Measurements from ENCODE around the gene SIGMAR1. TPM values are rescaled to one million over a fixed set of nuclear protein-coding genes. Genes with fewer than 3 reads are reported as not detected.

The SIGMAR1 gene
- total RNA-seq (10 to 100 TPM; 26.0 to 64.1 TPM), polyA plus RNA-seq (10 to 100 TPM; 62.5 to 72.0 TPM)
- long read RNA-seq, donor 1, transcript SIGMAR1-201 (4 exons, 1,656 nt) = major isoform, 28 of 30 reads
- long read RNA-seq, donor 1, partial matches to known transcripts = 0 of 30 reads
- long read RNA-seq, donor 1, other reads (novel, unspliced or antisense) = 0 of 30 reads
- long read RNA-seq, donor 2, partial matches to known transcripts = 0 of 5 reads
- long read RNA-seq, donor 2, other reads (novel, unspliced or antisense) = 0 of 5 reads
- long read RNA-seq, donor 3, transcript SIGMAR1-201 (4 exons, 1,656 nt) = major isoform, 11 of 12 reads
- long read RNA-seq, donor 3, partial matches to known transcripts = 0 of 12 reads
- long read RNA-seq, donor 3, other reads (novel, unspliced or antisense) = 0 of 12 reads
- long read RNA-seq, donor 4, transcript SIGMAR1-201 (4 exons, 1,656 nt) = major isoform, 5 of 8 reads
- long read RNA-seq, donor 4, partial matches to known transcripts = 0 of 8 reads
- long read RNA-seq, donor 4, other reads (novel, unspliced or antisense) = 0 of 8 reads
- long read RNA-seq, donor 5, transcript SIGMAR1-201 (4 exons, 1,656 nt) = major isoform, 26 of 27 reads
- long read RNA-seq, donor 5, partial matches to known transcripts = 0 of 27 reads
- long read RNA-seq, donor 5, other reads (novel, unspliced or antisense) = 0 of 27 reads

DNA sequence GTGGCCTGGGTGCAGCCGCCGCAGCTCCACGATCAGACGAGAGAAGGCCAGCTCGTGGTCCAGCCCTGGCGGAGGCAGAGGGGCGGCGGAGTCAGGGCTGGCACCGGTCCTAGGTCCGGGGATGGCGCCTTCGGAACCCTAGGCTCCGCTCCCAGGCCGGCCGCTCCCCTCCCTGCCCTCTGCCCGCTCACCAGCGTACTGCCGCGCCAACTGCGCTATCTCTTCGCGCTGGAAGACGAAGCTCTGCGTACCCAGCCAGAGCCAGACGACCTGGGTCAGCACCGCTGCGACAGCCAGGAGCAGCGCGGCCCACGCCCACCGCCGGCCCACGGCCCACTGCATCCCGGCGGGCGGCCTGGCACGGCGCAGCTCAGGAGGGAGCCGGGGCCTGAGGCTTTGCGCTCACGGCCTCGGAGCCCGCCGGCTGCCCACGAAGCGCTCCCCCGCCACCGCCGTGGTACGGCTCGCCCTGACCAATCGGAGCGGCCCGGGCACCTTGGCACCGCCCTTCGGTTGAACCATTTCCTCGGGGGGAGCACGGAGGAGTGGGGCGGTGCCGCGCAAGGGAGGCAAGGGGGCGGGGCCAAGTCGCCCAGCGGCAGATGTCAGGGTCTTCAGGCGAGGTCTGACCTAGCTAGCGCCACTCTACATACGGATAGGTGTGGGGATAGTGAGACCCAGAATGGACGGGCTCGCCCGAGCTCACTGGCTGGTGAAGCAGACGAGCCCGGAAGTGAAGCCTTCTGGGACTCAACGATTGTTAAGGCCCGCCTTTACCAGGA lies at the start of gene SIGMAR1:
Gene SIGMAR1, minus strand, starts transcription at position 432 of the 782 bp plus-strand sequence. Its CDS starts 90 bp downstream, at position 342.
- H3K9ac ChIP-seq (ENCODE audit: insufficient read depth in 1 of 2, low read length in 2 of 2) = peak within 1 kb of the TSS; percentile 28 to 90
- H3K27ac ChIP-seq (ENCODE audit: low read depth in 1 of 2, low read length in 1 of 2) = peak within 1 kb of the TSS; percentile 78 to 91
- WGBS, 2 donors = 0 to 1% methylated on average over 55 to 74 of the region's 74 CpGs
- TF ChIP-seq, protein P1, sequence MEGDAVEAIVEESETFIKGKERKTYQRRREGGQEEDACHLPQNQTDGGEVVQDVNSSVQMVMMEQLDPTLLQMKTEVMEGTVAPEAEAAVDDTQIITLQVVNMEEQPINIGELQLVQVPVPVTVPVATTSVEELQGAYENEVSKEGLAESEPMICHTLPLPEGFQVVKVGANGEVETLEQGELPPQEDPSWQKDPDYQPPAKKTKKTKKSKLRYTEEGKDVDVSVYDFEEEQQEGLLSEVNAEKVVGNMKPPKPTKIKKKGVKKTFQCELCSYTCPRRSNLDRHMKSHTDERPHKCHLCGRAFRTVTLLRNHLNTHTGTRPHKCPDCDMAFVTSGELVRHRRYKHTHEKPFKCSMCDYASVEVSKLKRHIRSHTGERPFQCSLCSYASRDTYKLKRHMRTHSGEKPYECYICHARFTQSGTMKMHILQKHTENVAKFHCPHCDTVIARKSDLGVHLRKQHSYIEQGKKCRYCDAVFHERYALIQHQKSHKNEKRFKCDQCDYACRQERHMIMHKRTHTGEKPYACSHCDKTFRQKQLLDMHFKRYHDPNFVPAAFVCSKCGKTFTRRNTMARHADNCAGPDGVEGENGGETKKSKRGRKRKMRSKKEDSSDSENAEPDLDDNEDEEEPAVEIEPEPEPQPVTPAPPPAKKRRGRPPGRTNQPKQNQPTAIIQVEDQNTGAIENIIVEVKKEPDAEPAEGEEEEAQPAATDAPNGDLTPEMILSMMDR (IDR thresholded peaks at IDR 0.05; ENCODE audit: control extremely low read depth, extremely low read depth) = no peak
- no peaks in the 10 kb centered on the region for H3K9me3 ChIP-seq (ENCODE audit: control insufficient read depth in 4 of 4, insufficient read depth in 3 of 4, low read length in 3 of 4)
- ATAC-seq (ENCODE audit: insufficient read depth, low FRiP score) (peak; percentile 99), DNase-seq (peak; percentile 94 to 97 (median 96))
- H3K36me3 ChIP-seq (ENCODE audit: control insufficient read depth in 4 of 4, insufficient read depth in 4 of 4, low read length in 4 of 4) = peaks cover 0 to 8% (median 5%) of the 10 kb centered on the region in 4 donors
- peaks cover 0 to 19% (median 7%) of the 10 kb centered on the region in 5 donors for H3K4me1 ChIP-seq (ENCODE audit: control insufficient read depth in 5 of 5, insufficient read depth in 5 of 5, low read length in 5 of 5)
- H3K4me3 ChIP-seq = peak within 1 kb of the TSS; percentile 71
- no peaks in the 10 kb centered on the region for H3K27me3 ChIP-seq (ENCODE audit: control insufficient read depth in 3 of 3, insufficient read depth in 3 of 3, low read length in 2 of 3)

DNA sequence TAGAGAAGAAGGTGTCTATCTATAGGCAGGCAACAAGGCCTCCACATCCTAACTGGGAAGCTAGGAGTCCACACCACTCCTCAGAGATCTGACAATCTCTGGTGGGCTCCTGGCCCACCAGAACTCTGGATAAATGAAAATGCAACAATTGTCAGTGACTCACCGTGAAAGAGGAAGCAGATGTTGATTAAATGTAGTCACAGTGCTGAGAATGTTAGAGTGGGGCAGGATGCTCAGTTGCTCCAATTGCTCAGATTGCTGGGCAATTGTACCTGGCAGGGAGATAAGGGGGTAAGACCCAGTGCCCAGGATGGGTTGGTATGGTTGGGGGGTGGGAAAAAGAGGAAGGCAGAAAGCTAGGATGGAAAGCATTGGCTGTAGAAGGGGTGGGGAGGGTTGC lies 49.1 kb upstream of the SIGMAR1 start:
- H3K9me3 ChIP-seq (ENCODE audit: control insufficient read depth in 4 of 4, insufficient read depth in 3 of 4, low read length in 3 of 4) = no peaks in the 10 kb centered on the region
- H3K27me3 ChIP-seq (ENCODE audit: control insufficient read depth in 3 of 3, insufficient read depth in 3 of 3, low read length in 2 of 3) = no peaks in the 10 kb centered on the region
- no peaks in the 10 kb centered on the region for H3K36me3 ChIP-seq (ENCODE audit: control insufficient read depth in 4 of 4, insufficient read depth in 4 of 4, low read length in 4 of 4)
- 31 to 44% methylated on average over 1 of the region's 1 CpG for WGBS, 2 donors
- H3K27ac ChIP-seq (ENCODE audit: low read depth in 1 of 2, low read length in 1 of 2) = no peak overlapping the region
- DNase-seq = no peak
- H3K4me3 ChIP-seq = no peak overlapping the region
- H3K4me1 ChIP-seq (ENCODE audit: control insufficient read depth in 5 of 5, insufficient read depth in 5 of 5, low read length in 5 of 5) = peaks cover 0 to 4% (median 0%) of the 10 kb centered on the region in 5 donors
- TF ChIP-seq, protein P1 (IDR thresholded peaks at IDR 0.05; ENCODE audit: control extremely low read depth, extremely low read depth) = no peak
- ATAC-seq (ENCODE audit: insufficient read depth, low FRiP score) = no peak
- H3K9ac ChIP-seq (ENCODE audit: insufficient read depth in 1 of 2, low read length in 2 of 2) = no peak overlapping the region

DNA sequence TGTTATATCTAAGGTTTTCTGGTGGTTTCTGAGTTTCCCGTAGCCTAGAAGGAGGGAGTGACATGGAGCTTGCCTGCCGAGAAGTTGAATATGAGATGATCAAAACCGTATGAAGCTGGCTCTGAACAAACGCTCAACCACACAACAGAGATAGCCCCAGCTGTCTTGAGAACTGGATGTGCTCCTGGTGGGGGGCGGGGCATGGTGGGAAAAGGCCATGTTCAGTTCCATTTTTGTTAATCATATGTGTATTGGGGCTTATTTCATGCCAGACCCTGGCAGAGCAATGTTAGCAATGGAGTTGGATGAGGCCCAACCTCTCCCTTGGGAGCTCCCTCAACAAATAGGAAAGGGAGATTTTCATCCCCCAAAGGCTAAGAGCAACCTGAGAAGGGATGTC lies 48.6 kb upstream of the SIGMAR1 start:
- whole genome bisulfite sequencing, 2 donors = 82 to 87% methylated on average over 5 of the region's 5 CpGs
- H3K27ac ChIP-seq (ENCODE audit: low read depth in 1 of 2, low read length in 1 of 2) = no peak overlapping the region
- no peak overlapping the region for H3K4me3 ChIP-seq
- H3K4me1 ChIP-seq (ENCODE audit: control insufficient read depth in 5 of 5, insufficient read depth in 5 of 5, low read length in 5 of 5) = peaks cover 0 to 4% (median 0%) of the 10 kb centered on the region in 5 donors
- ATAC-seq (ENCODE audit: insufficient read depth, low FRiP score) = no peak
- peaks cover 0 to 1% (median 0%) of the 10 kb centered on the region in 4 donors for H3K36me3 ChIP-seq (ENCODE audit: control insufficient read depth in 4 of 4, insufficient read depth in 4 of 4, low read length in 4 of 4)
- H3K27me3 ChIP-seq (ENCODE audit: control insufficient read depth in 3 of 3, insufficient read depth in 3 of 3, low read length in 2 of 3) = no peaks in the 10 kb centered on the region
- DNase-seq = no peak
- no peak overlapping the region for H3K9ac ChIP-seq (ENCODE audit: insufficient read depth in 1 of 2, low read length in 2 of 2)
- no peaks in the 10 kb centered on the region for H3K9me3 ChIP-seq (ENCODE audit: control insufficient read depth in 4 of 4, insufficient read depth in 3 of 4, low read length in 3 of 4)
- TF ChIP-seq, protein P1 (IDR thresholded peaks at IDR 0.05; ENCODE audit: control extremely low read depth, extremely low read depth) = no peak

Measured in lung (tissue), 16 donors.